ENCODE results near the gene PTGER1.

DNA sequence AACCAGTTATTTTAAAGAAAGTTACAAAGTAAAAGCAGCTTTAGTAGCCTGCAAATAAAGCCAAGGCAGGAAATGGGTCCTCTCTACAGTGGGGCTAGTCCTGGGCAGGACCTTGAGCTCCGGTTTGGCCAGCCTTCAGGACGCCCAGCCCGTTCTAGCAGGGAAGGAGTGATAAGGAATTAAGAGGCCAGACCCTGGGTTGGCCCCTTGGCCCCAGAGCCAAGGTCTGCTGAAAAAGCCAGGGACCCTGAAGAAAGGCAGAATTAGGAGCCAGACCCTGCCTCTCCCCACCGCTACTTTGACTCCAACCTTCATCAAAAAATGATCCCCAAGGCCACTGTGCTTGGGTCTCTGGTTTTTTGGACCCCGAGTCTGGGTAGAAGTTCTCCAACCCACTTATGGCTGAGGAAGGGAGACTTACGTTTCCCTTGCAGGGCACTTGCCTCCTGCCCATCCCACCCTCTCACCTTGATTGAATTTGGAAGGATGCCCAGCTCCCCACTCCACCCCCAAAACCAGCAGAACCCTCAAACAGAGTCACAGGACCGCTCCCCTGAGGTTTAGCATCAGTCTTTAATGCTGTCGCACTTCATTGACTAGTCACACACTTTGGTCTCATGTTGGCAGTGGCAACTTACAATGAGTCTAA is 39.2 kb upstream of the PTGER1 start:
- TF ChIP-seq, protein P1, sequence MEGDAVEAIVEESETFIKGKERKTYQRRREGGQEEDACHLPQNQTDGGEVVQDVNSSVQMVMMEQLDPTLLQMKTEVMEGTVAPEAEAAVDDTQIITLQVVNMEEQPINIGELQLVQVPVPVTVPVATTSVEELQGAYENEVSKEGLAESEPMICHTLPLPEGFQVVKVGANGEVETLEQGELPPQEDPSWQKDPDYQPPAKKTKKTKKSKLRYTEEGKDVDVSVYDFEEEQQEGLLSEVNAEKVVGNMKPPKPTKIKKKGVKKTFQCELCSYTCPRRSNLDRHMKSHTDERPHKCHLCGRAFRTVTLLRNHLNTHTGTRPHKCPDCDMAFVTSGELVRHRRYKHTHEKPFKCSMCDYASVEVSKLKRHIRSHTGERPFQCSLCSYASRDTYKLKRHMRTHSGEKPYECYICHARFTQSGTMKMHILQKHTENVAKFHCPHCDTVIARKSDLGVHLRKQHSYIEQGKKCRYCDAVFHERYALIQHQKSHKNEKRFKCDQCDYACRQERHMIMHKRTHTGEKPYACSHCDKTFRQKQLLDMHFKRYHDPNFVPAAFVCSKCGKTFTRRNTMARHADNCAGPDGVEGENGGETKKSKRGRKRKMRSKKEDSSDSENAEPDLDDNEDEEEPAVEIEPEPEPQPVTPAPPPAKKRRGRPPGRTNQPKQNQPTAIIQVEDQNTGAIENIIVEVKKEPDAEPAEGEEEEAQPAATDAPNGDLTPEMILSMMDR (conservative IDR thresholded peaks at IDR 0.05; ENCODE audit: low read depth in 2 of 2) = no peak
- TF ChIP-seq, protein P2, sequence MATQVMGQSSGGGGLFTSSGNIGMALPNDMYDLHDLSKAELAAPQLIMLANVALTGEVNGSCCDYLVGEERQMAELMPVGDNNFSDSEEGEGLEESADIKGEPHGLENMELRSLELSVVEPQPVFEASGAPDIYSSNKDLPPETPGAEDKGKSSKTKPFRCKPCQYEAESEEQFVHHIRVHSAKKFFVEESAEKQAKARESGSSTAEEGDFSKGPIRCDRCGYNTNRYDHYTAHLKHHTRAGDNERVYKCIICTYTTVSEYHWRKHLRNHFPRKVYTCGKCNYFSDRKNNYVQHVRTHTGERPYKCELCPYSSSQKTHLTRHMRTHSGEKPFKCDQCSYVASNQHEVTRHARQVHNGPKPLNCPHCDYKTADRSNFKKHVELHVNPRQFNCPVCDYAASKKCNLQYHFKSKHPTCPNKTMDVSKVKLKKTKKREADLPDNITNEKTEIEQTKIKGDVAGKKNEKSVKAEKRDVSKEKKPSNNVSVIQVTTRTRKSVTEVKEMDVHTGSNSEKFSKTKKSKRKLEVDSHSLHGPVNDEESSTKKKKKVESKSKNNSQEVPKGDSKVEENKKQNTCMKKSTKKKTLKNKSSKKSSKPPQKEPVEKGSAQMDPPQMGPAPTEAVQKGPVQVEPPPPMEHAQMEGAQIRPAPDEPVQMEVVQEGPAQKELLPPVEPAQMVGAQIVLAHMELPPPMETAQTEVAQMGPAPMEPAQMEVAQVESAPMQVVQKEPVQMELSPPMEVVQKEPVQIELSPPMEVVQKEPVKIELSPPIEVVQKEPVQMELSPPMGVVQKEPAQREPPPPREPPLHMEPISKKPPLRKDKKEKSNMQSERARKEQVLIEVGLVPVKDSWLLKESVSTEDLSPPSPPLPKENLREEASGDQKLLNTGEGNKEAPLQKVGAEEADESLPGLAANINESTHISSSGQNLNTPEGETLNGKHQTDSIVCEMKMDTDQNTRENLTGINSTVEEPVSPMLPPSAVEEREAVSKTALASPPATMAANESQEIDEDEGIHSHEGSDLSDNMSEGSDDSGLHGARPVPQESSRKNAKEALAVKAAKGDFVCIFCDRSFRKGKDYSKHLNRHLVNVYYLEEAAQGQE (IDR thresholded peaks at IDR 0.05; ENCODE audit: unreplicated experiment) = no peak
- TF ChIP-seq EZH2 (IDR thresholded peaks at IDR 0.05; ENCODE audit: low read depth, unreplicated experiment) (no peak), JUNB (IDR thresholded peaks at IDR 0.05; ENCODE audit: unreplicated experiment) (no peak), POLR2AphosphoS5 (IDR thresholded peaks at IDR 0.05; ENCODE audit: low read depth) (no peak), EZH2phosphoT487 (IDR thresholded peaks at IDR 0.05; ENCODE audit: unreplicated experiment) (no peak), CREB1 (CRISPR knock-in tag; IDR thresholded peaks at IDR 0.05; ENCODE audit: low read depth) (no peak), ZNF331 (CRISPR knock-in tag; IDR thresholded peaks at IDR 0.05; ENCODE audit: low read depth) (no peak), STAT1 (IDR thresholded peaks at IDR 0.05; ENCODE audit: unreplicated experiment) (no peak)
- TF ChIP-seq, protein P3, sequence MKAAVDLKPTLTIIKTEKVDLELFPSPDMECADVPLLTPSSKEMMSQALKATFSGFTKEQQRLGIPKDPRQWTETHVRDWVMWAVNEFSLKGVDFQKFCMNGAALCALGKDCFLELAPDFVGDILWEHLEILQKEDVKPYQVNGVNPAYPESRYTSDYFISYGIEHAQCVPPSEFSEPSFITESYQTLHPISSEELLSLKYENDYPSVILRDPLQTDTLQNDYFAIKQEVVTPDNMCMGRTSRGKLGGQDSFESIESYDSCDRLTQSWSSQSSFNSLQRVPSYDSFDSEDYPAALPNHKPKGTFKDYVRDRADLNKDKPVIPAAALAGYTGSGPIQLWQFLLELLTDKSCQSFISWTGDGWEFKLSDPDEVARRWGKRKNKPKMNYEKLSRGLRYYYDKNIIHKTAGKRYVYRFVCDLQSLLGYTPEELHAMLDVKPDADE (IDR thresholded peaks at IDR 0.05) = no peak

Data from GM23338 (cell line).